ENCODE data around the gene SLC7A8.
"Not testable (repeated sequence)": the region's sequence is repeated elsewhere in the genome, so short reads cannot be mapped to it uniquely, and the experiment has no call there.

The SLC7A8 gene

DNA sequence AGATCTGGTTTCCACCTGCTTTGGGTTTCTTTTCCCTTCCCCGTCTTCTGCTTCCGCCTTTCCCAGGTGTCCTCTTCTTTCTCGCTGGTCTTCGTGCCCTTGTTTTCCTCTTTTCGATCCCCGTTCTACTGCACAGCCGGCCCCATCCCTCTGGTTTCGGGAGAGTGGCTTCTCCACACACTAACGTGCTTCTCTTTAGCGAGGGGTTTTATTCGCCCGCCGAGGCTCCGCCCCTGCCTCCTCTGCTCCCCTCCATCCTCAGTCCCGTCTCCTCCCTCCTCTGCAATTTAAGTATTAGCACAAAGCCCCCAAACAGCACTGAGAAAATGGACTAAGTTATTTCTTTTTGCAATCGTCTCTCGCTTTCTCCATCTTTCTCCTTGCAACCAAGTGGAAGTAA, at the start of gene SLC7A8:
Gene SLC7A8 (minus strand): TSS at position 182 of the 400 bp plus-strand sequence. CDS start 746 bp downstream, outside the sequence.
- DNase-seq, result peak; percentile 13

- not testable (repeated sequence) for DNase-seq
Observed at GRCh38 chr14:23232241-23232808, 48.9 kb upstream of the SLC7A8 start.

GRCh38 chr14:23228812-23229211, 45.4 kb upstream of the SLC7A8 start:
- DNase-seq, result no peak

DNA sequence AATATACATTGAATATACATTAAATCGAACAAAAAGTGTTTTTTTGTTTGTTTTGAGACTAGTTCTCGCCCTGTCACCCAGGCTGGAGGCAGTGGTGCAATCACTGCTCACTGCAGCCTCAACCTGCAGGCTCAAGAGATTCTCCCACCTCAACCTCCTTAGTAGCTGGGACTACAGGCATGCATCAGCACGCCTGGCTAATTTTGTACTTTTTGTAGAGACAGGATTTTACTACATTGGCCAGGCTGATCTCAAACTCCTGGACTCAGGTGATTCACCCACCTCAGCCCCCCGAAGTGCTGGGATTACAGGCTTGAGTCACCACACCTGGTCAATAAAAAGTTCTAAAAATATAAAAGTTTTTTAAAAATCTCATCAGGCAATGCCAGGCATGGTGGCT, 44.1 kb upstream of the SLC7A8 start:
- no peak for DNase-seq

DNA sequence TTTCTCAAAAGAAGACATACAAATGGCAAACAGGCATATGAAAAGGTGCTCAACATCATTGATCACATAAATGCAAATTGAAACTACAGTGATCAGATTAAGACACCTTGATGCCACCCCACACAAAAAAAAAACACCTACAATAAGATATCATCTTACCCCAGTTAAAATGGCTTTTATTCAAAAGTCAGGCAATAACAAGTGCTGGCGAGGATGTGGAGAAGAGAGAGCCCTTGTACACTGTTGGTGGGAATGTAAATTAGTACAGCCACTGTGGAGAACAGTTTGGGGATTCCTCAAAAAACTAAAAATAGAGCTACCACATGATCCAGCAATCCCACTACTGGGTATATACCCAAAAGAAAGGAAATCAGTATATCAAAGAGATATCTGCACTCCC, 41.5 kb upstream of the SLC7A8 start:
- not testable (repeated sequence) for DNase-seq

DNA sequence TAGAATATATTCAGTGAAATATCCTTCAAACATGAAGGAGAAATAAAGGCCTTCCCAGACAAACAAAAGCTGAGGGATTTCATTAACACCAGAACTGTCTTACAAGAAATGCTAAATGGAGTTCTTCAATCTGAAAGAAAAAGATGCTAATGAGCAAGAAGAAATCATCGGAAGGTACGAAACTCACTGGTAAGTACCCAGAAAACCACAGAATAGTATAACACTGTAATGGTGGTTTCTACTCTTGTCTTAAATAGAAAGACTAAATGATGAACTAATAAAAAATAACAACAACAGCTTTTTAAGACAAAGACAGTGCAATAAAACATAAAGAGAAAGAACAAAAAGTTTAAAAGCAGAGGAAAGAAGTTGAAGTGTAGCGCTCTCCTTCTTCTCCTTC, 35.6 kb upstream of the SLC7A8 start:
- no peak for DNase-seq

DNA sequence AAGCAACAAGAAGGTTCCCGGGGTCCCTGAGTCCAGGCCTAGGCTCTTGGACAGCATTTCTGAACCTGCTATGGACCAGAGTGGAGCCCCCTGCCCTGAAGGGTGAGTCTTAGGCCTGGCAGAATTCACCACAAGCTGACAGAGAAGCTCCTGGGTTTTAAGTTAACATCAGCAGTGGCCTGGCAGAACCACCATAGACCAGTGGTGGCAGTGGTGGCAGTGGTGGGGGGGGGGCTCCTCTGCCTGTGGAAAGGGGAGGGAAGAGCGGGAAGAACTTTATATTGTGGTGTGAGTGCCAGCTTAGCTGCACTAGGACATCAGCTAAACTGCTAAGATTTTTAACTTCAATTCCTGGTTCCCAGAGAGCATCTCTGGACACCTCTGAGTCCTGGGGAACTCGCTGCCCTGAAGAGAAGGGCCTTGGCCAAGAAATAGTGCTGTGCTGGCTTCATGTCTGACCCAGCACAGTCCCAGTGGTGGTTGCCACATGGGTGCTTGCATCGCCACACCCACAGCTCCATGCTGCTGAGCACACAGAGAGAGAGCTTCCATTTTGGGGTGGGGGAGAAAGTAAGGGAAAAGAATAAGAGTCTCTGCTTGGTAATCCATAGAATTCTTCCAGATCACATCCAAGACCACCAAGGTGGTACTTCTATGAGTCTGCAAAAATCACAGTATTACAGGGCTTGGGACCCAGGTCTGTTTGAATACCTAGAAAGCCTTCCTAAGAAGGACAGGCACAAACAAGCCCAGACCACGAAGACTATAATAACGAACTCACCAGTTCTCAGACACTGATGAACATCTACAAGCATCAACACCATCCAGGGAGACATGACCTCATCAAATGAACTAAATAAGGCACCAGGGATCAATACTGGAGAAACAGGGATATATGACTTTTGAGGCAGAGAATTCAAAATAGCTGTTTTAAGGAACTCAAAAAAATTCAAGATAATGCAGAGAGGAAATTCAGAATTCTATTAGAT, 33.9 kb upstream of the SLC7A8 start:
- no peak for DNase-seq

- no peak for DNase-seq
Observed at GRCh38 chr14:23215421-23215820, 32.0 kb upstream of the SLC7A8 start.

GRCh38 chr14:23209651-23210423, 26.4 kb upstream of the SLC7A8 start:
- DNase-seq, result no peak

DNA sequence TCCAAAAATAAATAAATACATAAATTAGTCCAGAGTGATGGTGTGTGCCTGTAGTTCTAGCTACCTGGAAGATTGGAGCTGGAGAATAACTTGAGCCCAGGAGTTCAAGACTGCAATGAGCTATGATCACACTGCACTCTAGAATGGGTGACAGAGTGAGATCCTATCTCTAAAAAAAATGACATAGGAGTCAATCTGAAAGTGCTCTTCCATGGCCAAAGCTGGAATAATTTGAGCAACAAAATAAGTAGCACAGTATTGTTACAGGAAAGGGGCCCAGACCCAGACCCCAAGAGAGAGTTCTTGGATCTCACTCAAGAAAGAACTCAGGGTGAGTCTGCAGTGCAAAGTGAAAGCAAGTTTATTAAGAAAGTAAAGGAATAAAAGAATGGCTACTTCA, 24.9 kb upstream of the SLC7A8 start:
- no peak for DNase-seq

DNA sequence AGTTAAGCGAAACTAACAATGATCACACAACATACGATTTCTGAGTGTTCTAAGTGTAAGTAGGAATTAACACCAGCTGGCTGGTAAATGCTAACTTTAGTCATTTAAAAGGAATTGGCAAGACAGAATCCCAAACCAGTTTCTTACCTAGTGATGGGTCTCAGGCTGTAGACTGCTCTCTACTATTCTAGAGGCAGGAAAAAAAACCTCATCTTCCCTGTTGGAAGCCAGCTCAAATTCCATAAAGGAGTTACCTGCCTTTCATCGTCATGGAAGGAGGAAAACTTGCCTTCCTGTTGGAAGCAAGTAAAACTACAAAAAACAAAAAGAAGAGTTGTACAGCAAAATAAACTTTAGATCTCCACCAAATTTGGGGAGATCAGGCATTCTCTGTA, 23.7 kb upstream of the SLC7A8 start:
- DNase-seq, result no peak

DNA sequence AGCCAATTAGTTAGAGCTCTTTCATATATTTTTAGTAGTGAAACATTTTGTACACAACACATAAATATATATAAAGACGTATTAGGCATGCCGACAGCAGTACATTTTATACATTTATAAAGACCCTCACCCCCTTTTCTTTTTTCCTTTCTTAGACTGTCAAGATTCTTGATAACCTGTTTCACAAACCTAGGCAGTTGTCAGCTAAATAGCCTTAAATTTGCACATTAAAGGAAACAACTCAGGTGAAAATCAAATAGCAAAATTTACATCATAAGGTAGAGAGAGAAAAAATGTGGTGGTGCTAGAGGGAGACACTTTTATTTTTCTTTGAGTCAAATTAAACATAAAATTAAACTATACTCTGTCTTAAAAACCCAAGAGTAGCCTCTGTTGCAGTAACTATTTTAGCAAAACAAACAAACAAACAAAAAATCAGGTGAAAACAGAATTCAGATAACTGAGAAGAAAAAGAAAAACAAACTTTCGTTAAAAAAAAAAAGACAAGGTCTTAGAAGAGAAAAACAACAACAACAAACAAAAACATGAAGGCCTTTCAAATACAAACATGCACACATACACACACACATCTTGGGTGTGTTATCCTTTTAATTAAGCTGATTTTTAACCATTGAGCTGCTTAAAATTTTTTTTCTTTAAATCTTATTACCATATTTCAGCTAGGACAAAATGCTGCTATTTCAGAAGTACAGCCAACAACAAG, 23.1 kb upstream of the SLC7A8 start:
- no peak for DNase-seq

DNA sequence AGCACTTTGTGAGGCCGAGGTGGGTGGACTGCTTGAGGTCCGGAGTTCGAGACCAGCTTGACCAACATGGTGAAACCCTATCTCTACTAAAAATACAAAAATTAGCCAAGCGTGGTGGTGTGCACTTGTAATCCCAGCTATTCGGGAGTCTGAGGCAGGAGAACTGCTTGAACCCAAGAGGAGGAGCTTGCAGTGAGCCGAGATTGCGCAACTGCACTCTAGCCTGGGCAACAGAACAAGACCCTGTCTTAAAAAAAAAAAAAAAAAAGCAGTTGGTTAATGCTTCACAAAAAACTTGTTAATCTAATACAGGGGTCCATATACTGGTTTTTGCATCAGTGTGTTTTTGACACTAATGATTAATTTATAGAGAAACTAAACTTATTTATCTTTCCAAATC, 18.5 kb upstream of the SLC7A8 start:
- no peak for DNase-seq

- DNase-seq, result not testable (repeated sequence)
Observed at GRCh38 chr14:23199141-23199540, 15.7 kb upstream of the SLC7A8 start.

DNA sequence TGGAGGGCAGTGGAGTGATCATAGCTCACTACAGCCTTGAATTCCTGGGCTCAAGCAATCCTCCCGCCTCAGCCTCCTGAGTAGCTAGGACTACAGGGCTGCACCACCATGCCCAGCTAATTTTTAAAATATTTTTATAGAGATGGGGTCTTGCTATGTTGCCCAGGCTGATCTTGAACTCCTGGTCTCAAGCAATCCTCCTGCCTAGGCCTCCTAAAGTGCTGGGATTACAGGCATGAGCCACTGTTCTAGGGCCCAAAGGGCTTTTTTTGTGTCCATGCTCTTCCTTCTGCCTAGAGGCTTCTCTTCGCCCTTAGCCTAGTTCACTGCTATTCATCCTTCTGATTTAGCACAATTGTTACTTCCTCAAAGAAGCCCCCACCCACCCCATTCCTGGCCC, 13.0 kb upstream of the SLC7A8 start:
- not testable (repeated sequence) for DNase-seq

DNA sequence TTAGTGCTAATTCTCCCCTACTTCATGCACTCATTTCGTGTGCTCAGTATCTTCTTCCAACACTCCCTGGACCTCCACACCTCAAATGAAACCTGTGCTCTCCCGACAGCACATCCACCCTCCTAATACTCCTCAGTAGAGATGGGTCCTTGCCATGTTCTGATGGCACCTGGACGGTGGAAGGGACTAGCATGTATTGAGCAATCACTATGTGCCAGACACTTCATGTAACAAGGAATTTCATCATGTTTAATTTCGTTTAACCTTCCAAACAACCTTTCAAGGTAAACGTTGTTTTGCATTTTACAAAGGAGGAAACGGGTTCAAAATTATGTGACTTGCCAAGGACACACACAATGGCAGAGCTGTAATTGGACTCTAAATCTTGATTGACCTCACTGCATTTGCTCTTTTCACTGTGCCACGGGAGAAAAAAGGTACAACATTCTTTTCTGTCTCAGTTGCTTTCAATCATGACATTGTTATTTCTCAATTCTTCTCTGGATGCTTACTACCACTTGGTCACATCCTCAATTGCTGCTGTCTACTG, 12.2 kb upstream of the SLC7A8 start:
- no peak for DNase-seq

- DNase-seq, result no peak
Observed at GRCh38 chr14:23193432-23193831, 10.0 kb upstream of the SLC7A8 start.

DNA sequence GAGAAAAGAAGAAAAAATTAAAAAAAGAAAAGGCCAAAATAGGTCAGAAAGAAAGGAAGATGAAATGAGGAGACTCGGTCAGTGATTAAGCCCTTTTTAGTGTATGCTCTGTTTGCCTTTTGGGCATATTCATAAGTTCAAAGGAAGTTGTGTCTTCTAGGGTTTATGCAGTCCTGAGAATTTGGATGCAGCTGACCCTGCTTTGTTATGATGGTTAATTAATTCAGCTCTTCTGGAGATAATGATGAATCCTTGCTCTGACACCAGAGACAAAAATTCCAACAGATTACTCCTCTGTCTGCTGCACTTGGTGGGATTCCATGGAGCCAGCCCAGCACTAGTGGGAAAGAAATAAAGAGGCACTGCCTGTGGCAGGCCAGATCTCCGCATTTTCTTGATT, 4.5 kb upstream of the SLC7A8 start:
- DNase-seq, result no peak

- DNase-seq, result peak; percentile 11
Observed at GRCh38 chr14:23186913-23187654, 3.6 kb upstream of the SLC7A8 start.

DNA sequence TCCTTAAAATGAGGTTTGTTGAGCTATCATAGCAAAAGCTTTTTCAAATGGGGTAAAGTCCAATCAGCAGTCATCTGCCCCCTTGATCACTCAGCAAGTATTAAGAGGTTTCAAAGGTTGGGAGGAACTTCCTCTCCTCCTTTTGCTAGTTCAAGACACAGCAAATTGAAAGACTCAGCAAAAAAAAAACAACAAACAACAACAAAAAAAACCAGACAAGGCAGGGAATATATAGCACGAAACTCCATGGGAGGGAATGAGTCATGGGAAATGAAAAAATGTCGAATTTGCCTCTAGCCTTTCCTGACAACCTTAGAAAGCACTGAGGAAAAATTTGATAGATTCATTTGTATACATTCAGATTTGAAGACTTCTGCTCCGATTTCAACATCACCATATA, 1.6 kb upstream of the SLC7A8 start:
- no peak for DNase-seq

DNA sequence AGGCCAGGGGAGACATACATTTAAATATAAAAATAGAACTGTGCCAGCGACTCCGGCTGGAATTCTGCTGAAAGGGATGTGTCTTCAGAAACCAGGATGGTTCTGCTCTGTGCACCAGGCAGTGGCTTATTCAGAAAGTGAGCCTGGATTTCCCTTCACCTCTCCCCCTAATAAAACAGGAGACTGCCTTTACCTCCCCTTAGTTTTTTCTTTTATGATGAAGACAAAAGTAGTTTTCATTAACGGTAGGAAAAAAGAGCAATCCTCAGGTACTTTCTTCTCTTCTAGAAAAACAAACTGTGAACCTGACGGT, 346 bp downstream of the SLC7A8 start:
- DNase-seq, result no peak

Measured in NCI-H1417 treated with DMSO at 0.1 percent for 48 hours (cell line).